SU-DHL-6 (cell line): ENCODE measurements around the gene DELE1.

Experiments used
- H2AFZ ChIP-seq: fragments of 200-600 bp; sonication (generic); 2 replicates; pipeline ENCODE4 v1.6.1; 2014; ENCODE audit warnings: low read depth, mild to moderate bottlenecking, moderate library complexity, mixed read lengths, antibody characterized with exemption, low read length; ENCODE audit not compliant: severe bottlenecking
- H3F3A ChIP-seq: fragments of 200-600 bp; shearing (Covaris generic); 2 replicates; pipeline ENCODE4 v1.6.0; 2016; ENCODE audit warnings: antibody characterized with exemption, mild to moderate bottlenecking; ENCODE audit not compliant: insufficient read depth
- H3K27ac ChIP-seq: fragments of 200-600 bp; sonication (generic); 2 replicates; pipeline ENCODE4 v1.5.1; 2016; ENCODE audit warnings: low read depth, mild to moderate bottlenecking, low read length, moderate library complexity, mixed read lengths
- H3K27me3 ChIP-seq: fragments of 200-600 bp; sonication (generic), shearing (Covaris generic); 2 replicates; pipeline ENCODE4 v1.6.0; 2014; ENCODE audit warnings: mild to moderate bottlenecking, low read length
- H3K36me3 ChIP-seq: fragments of 200-600 bp; sonication (generic); 2 replicates; pipeline ENCODE4 v1.6.1; 2014; ENCODE audit warnings: mild to moderate bottlenecking, low read length, mixed read lengths
- H3K4me2 ChIP-seq: fragments of 300-600, 200-600 bp; shearing (Covaris generic), sonication (generic); 2 replicates; pipeline ENCODE4 v1.6.0; 2014; ENCODE audit warnings: low read length, low read depth, mild to moderate bottlenecking; ENCODE audit not compliant: poor library complexity, severe bottlenecking
- H3K4me3 ChIP-seq: fragments of 200-600 bp; sonication (generic); 2 replicates; pipeline ENCODE4 v1.5.1; 2014; ENCODE audit warnings: antibody characterized with exemption, low read length, mild to moderate bottlenecking, mixed read lengths; ENCODE audit not compliant: insufficient read depth, poor library complexity, severe bottlenecking
- H3K79me2 ChIP-seq: fragments of 200-600 bp; sonication (generic); 2 replicates; pipeline ENCODE4 v1.6.1; 2014; ENCODE audit warnings: mild to moderate bottlenecking, low read length, moderate library complexity; ENCODE audit not compliant: insufficient read depth
- H3K9ac ChIP-seq: fragments of 200-600 bp; sonication (generic); 2 replicates; pipeline ENCODE4 v1.7.0; 2014; ENCODE audit warnings: mild to moderate bottlenecking, low read length
- H3K9me2 ChIP-seq: fragments of 200-600 bp; sonication (generic); replicated peaks from 2 replicates; pipeline ENCODE4 v1.6.1; 2014; ENCODE audit warnings: low read length; ENCODE audit not compliant: insufficient read depth
- H3K9me3 ChIP-seq: fragments of 200-600 bp; sonication (generic); 2 replicates; pipeline ENCODE4 v1.6.1; 2014; ENCODE audit warnings: low read length, mixed read lengths; ENCODE audit not compliant: insufficient read depth
- H4K20me1 ChIP-seq: fragments of 200-600 bp; sonication (generic); 2 replicates; pipeline ENCODE4 v1.6.1; 2014; ENCODE audit warnings: low read depth, mild to moderate bottlenecking, antibody characterized with exemption, low read length, moderate library complexity, mixed read lengths
- EZH2phosphoT487 ChIP-seq: fragments of 200-600 bp; sonication (generic), shearing (Covaris generic); conservative IDR thresholded peaks from 2 replicates; pipeline ENCODE4 v1.6.1; 2018; ENCODE audit warnings: mild to moderate bottlenecking, antibody characterized with exemption, low read length, moderate library complexity, mixed read lengths
- TF ChIP-seq, protein P1 (sequence below): fragments of 200-600 bp; sonication (generic); IDR thresholded peaks from one replicate; pipeline ENCODE4 v1.5.1; 2017; ENCODE audit warnings: antibody characterized with exemption, mild to moderate bottlenecking, low read length, moderate library complexity; ENCODE audit not compliant: insufficient read depth, poor library complexity, severe bottlenecking

DELE1 gene

GRCh38 chr5:141989720-141990119, 66.0 kb downstream of the DELE1 start:
- Histone ChIP-seq H3K9me3 (no peaks in the 10 kb centered on the region), H3K9me2 (no peaks in the 10 kb centered on the region), H3K9ac (no peak overlapping the region), H2AFZ (no peak overlapping the region), H3K27ac (no peak overlapping the region), H3K27me3 (no peaks in the 10 kb centered on the region), H3F3A (no peaks in the 10 kb centered on the region), H3K36me3 (peaks cover 9% of the 10 kb centered on the region; the same call in 1 of the 2 replicates), H4K20me1 (no peaks in the 10 kb centered on the region), H3K79me2 (no peaks in the 10 kb centered on the region), H3K4me2 (no peak overlapping the region), H3K4me3 (no peak overlapping the region)
- TF ChIP-seq, protein P1, sequence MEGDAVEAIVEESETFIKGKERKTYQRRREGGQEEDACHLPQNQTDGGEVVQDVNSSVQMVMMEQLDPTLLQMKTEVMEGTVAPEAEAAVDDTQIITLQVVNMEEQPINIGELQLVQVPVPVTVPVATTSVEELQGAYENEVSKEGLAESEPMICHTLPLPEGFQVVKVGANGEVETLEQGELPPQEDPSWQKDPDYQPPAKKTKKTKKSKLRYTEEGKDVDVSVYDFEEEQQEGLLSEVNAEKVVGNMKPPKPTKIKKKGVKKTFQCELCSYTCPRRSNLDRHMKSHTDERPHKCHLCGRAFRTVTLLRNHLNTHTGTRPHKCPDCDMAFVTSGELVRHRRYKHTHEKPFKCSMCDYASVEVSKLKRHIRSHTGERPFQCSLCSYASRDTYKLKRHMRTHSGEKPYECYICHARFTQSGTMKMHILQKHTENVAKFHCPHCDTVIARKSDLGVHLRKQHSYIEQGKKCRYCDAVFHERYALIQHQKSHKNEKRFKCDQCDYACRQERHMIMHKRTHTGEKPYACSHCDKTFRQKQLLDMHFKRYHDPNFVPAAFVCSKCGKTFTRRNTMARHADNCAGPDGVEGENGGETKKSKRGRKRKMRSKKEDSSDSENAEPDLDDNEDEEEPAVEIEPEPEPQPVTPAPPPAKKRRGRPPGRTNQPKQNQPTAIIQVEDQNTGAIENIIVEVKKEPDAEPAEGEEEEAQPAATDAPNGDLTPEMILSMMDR, result no peak
- no peak for TF ChIP-seq EZH2phosphoT487
